ENCODE measurements around the gene GDF15. TPM values are rescaled to one million over a fixed set of nuclear protein-coding genes. Genes with fewer than 3 reads are reported as not detected.
A peak's percentile ranks its signal among the peaks of the same experiment; 100 is the strongest.

GDF15 gene
- polyA plus RNA-seq, 3 donors, result 0.36 TPM; not detected in 2

DNA sequence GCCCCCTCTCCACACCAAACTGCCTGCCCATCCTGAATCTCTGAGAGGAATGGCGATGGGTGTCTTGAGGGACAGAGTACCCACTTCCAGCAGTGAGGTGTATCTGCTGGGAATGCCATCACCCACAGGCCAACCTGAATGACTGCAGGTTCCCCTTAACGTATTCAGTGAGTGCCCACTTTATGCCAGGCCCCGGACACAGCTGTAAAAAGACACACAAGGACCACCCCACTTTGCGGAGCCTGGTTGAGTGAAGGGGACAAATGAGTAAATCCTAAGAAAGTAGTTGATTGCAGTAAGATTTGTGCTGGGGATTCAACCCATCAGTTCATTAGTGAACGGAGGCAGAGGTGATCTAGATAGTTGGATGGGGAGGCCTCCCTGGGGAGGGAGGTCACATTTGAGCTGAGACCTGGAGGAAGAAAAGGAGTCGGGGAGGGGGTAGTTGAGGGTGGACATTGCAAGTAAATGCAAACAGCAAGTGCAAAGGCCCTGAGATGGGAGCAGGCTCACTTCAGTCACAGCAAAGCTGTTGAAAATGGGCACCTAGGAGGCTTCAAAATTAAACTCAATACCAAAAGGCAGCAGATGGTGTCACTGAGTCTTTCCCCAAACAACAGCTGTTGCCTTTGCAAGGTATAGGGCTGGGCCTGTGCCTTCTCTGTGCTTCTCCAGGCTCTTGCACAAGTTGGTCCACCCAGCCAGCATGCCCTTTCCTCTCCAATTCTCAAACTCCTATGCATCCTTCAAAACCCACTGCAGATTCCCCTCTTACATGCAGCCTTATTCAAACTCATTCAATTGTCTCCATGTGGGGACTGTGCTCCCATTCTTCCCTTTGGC lies 4.3 kb downstream of the GDF15 start:
- peaks cover 78 to 98% of the 10 kb centered on the region in 2 donors for H3K4me1 ChIP-seq (ENCODE audit: control insufficient read depth in 1 of 2, insufficient read depth in 2 of 2, low read length in 2 of 2)
- 100% methylated on average over 2 of the region's 6 CpGs for WGBS (ENCODE audit: insufficient coverage)

DNA sequence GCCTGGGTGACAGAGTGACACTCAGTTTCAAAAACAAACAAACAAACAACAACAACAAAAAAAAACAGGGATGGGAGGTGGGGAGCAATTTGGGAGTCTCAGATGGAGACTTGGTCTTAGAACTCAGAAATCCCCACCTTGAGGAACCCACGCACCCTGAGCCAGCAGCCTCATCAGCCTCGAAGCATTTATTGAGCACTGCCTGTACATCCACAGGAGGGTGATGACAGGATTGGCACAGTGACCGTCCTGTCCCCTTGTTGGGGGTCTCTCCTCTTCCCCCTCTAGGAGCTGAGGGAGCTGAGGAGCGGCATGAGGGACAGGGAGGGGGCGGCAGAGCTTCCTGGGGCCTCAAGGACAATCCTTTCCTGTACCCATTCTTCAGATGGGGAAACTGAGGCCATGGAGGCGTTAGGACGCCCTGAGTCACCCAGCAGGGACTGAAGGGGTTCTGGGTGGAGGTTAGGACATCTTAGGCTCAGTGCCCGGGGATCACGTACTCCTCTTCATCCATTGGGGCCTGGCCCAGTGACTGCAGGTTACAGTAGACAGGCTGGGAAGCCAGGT lies 5.6 kb downstream of the GDF15 start:
- H3K9me3 Mint-ChIP-seq, result peaks cover 0 to 3% (median 2%) of the 10 kb centered on the region in 7 donors
- TF ChIP-seq, protein P1, sequence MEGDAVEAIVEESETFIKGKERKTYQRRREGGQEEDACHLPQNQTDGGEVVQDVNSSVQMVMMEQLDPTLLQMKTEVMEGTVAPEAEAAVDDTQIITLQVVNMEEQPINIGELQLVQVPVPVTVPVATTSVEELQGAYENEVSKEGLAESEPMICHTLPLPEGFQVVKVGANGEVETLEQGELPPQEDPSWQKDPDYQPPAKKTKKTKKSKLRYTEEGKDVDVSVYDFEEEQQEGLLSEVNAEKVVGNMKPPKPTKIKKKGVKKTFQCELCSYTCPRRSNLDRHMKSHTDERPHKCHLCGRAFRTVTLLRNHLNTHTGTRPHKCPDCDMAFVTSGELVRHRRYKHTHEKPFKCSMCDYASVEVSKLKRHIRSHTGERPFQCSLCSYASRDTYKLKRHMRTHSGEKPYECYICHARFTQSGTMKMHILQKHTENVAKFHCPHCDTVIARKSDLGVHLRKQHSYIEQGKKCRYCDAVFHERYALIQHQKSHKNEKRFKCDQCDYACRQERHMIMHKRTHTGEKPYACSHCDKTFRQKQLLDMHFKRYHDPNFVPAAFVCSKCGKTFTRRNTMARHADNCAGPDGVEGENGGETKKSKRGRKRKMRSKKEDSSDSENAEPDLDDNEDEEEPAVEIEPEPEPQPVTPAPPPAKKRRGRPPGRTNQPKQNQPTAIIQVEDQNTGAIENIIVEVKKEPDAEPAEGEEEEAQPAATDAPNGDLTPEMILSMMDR (IDR thresholded peaks at IDR 0.05), result no peak
- H3K4me1 Mint-ChIP-seq, result peaks cover 72% of the 10 kb centered on the region
- H3K4me3 Mint-ChIP-seq, result peak overlapping the region; percentile 96 to 98
- Histone ChIP-seq H3K79me2 (ENCODE audit: insufficient read depth, low read length) (peaks cover 78% of the 10 kb centered on the region), H3K4me2 (replicated peaks; ENCODE audit: extremely low read depth, low read length, poor library complexity, severe bottlenecking) (peak overlapping the region; percentile 98), H3K36me3 (replicated peaks in 1 of 2; ENCODE audit: control insufficient read depth in 1 of 2, insufficient read depth in 2 of 2, low read length in 2 of 2) (peaks cover 46 to 61% of the 10 kb centered on the region in 2 donors), H3K4me1 (ENCODE audit: control insufficient read depth in 1 of 2, insufficient read depth in 2 of 2, low read length in 2 of 2) (peaks cover 84 to 99% of the 10 kb centered on the region in 2 donors), H3K9ac (ENCODE audit: insufficient read depth, low read length, poor library complexity, severe bottlenecking) (peak overlapping the region; percentile 83), H2AFZ (ENCODE audit: insufficient read depth, low read depth, low read length, poor library complexity, severe bottlenecking) (no peak overlapping the region), H4K20me1 (ENCODE audit: insufficient read depth, low read length) (peaks cover 76% of the 10 kb centered on the region), H3K9me3 (replicated peaks in 1 of 2; ENCODE audit: control insufficient read depth in 1 of 2, insufficient read depth in 1 of 2, low read length in 2 of 2) (no peaks in the 10 kb centered on the region), H3K27ac (ENCODE audit: low read depth in 1 of 2, low read length in 2 of 2) (peak overlapping the region; percentile 96 to 97), H3K27me3 (ENCODE audit: control insufficient read depth in 2 of 2, insufficient read depth in 2 of 2, low read length in 2 of 2) (peaks cover 0 to 5% of the 10 kb centered on the region in 2 donors), H3K4me3 (replicated peaks in 1 of 3; ENCODE audit: low read depth in 2 of 3, low read length in 3 of 3) (peak overlapping the region; percentile 1 to 100 (median 25))
- no peak for DNase-seq
- H3K27me3 Mint-ChIP-seq (ENCODE audit: low read depth in 3 of 3), result peaks cover 0 to 14% (median 3%) of the 10 kb centered on the region in 3 donors
- 100% methylated on average over 2 of the region's 9 CpGs for WGBS (ENCODE audit: insufficient coverage)
- peak overlapping the region; percentile 95 to 99 (median 98) for H3K27ac Mint-ChIP-seq
- intact Hi-C loops (cut with micrococcal nuclease), result loop anchor here in 1 of 2 donors (2.0 to 5.0 kb wide), 2 partner anchors 27 to 219 kb away; partner anchors contain the start of genes IFI30 and SSBP4
- H3K36me3 Mint-ChIP-seq, result peaks cover 63 to 82% of the 10 kb centered on the region in 2 donors

More for the DNA sequence above, 4.3 kb downstream of the GDF15 start:
- Mint-ChIP-seq H3K27me3 (ENCODE audit: low read depth in 3 of 3) (peaks cover 3 to 27% (median 9%) of the 10 kb centered on the region in 3 donors), H3K4me1 (peaks cover 80% of the 10 kb centered on the region), H3K4me3 (peak overlapping the region in 1 of 2 donors; percentile 13), H3K27ac (peak overlapping the region; percentile 73 to 90 (median 84)), H3K9me3 (peaks cover 0 to 4% (median 3%) of the 10 kb centered on the region in 7 donors), H3K36me3 (peaks cover 53 to 73% of the 10 kb centered on the region in 2 donors)
- Histone ChIP-seq H4K20me1 (ENCODE audit: insufficient read depth, low read length) (peaks cover 74% of the 10 kb centered on the region), H3K4me3 (replicated peaks in 1 of 3; ENCODE audit: low read depth in 2 of 3, low read length in 3 of 3) (peak overlapping the region in 1 of 3 experiments; percentile 33), H3K36me3 (replicated peaks in 1 of 2; ENCODE audit: control insufficient read depth in 1 of 2, insufficient read depth in 2 of 2, low read length in 2 of 2) (peaks cover 34 to 48% of the 10 kb centered on the region in 2 donors), H3K27me3 (ENCODE audit: control insufficient read depth in 2 of 2, insufficient read depth in 2 of 2, low read length in 2 of 2) (peaks cover 0 to 11% of the 10 kb centered on the region in 2 donors), H3K27ac (ENCODE audit: low read depth in 1 of 2, low read length in 2 of 2) (peak overlapping the region in 1 of 2 donors; percentile 48), H3K9ac (ENCODE audit: insufficient read depth, low read length, poor library complexity, severe bottlenecking) (no peak overlapping the region), H2AFZ (ENCODE audit: insufficient read depth, low read depth, low read length, poor library complexity, severe bottlenecking) (no peak overlapping the region), H3K4me2 (replicated peaks; ENCODE audit: extremely low read depth, low read length, poor library complexity, severe bottlenecking) (peak overlapping the region; percentile 1), H3K79me2 (ENCODE audit: insufficient read depth, low read length) (peaks cover 65% of the 10 kb centered on the region), H3K9me3 (replicated peaks in 1 of 2; ENCODE audit: control insufficient read depth in 1 of 2, insufficient read depth in 1 of 2, low read length in 2 of 2) (no peaks in the 10 kb centered on the region)
- intact Hi-C loops (cut with micrococcal nuclease), result loop anchor here in 1 of 2 donors (5.0 kb wide), 1 partner anchor 218 kb away; the partner anchor contains the start of gene IFI30
- TF ChIP-seq, protein P1 (IDR thresholded peaks at IDR 0.05), result no peak
- DNase-seq, result no peak

All from CD14-positive monocyte (primary cell).